Kidney epithelial cell (primary cell): Measurements from ENCODE around the gene PORCN. TPM values are rescaled to one million over a fixed set of nuclear protein-coding genes. Genes with fewer than 3 reads are reported as not detected.

Experiments
- DNase-seq: peaks from one replicate; pipeline ENCODE4 v3.0.0-alpha.2; 2010; ENCODE audit warnings: low read depth
- H3K27me3 ChIP-seq: 2 replicates; pipeline ENCODE4 v1.6.0; 2011; ENCODE audit warnings: low read length; ENCODE audit not compliant: control insufficient read depth, insufficient read depth
- H3K36me3 ChIP-seq: 2 replicates; pipeline ENCODE4 v1.5.1; 2011; ENCODE audit warnings: low read length; ENCODE audit not compliant: control insufficient read depth, insufficient read depth
- H3K4me3 ChIP-seq: 2 replicates; pipeline ENCODE4 v1.5.1; 2011; ENCODE audit warnings: low read depth, mild to moderate bottlenecking, control low read depth, low read length
- CTCF ChIP-seq: IDR thresholded peaks from 2 replicates; pipeline ENCODE4 v1.5.1; 2011; ENCODE audit warnings: mild to moderate bottlenecking, moderate library complexity, low read length, control low read depth, inconsistent platforms; ENCODE audit not compliant: insufficient read depth, poor library complexity, severe bottlenecking
- total RNA-seq: library from RNA; depleted of rRNA; stranded (reverse); fragments of >200 nt; gene quantifications from 2 replicates; pipeline ENCODE4 v1.2.3, GENCODE V29; 2015

PORCN gene
- total RNA-seq, 1 donor from 2014 or later = 12.7 TPM

GRCh38 chrX:48478806-48479205 is 30.0 kb upstream of the PORCN start:
- Histone ChIP-seq H3K4me3 (no peak overlapping the region), H3K36me3 (no peaks in the 10 kb centered on the region), H3K27me3 (no peaks in the 10 kb centered on the region)
- TF ChIP-seq CTCF = no peak
- no peak for DNase-seq

- Histone ChIP-seq H3K36me3 (no peaks in the 10 kb centered on the region), H3K27me3 (no peaks in the 10 kb centered on the region), H3K4me3 (no peak overlapping the region)
- DNase-seq = no peak
- no peak for TF ChIP-seq CTCF
Measured at GRCh38 chrX:48480142-48480541, 28.6 kb upstream of the PORCN start.

- H3K27me3 ChIP-seq = no peaks in the 10 kb centered on the region
- no peak for TF ChIP-seq CTCF
- no peak for DNase-seq
- no peaks in the 10 kb centered on the region for H3K36me3 ChIP-seq
- no peak overlapping the region for H3K4me3 ChIP-seq
Measured at GRCh38 chrX:48480583-48480982, 28.2 kb upstream of the PORCN start.

DNA sequence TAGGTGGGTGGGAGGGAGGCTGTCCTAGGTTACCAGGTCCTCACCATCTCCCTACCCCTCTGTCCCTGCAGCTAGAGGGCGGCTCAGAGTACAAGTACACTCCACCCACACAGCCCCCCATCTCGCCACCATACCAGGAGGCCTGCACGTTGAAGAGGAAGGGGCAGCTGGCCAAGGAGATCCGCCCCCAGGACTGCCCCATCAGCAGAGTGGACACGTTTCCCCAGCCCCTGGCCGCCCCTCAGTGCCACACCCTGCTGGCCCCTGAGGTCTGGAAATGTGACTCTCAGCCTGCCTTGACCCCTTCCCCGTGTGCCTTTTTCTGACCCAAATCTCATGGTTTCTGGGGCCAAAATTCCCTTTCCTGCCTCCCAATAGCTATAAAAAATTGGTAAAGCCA is 26.3 kb upstream of the PORCN start:
- Histone ChIP-seq H3K27me3 (no peaks in the 10 kb centered on the region), H3K36me3 (no peaks in the 10 kb centered on the region), H3K4me3 (no peak overlapping the region)
- no peak for TF ChIP-seq CTCF
- no peak for DNase-seq

DNA sequence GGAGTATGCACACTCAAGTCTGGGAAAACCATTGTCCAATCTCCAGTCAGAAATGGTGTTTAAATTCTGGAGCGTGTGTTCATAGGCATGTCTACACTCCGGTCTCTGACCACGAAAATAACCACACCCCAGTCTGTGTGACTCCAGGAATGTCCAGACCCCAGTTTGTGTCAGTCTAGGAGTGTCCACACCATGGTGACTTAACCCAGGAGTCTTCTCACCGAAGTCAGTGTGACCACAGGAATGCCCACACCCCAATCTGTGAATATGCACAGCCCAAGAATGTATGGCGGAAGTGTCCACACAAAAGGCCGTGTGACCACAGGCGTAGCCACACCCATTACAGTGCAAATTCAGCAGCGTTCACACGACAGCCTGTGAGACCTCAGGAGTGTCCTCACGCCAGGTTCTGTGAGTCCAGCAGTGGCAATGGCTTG is 21.4 kb upstream of the PORCN start:
- Histone ChIP-seq H3K27me3 (no peaks in the 10 kb centered on the region), H3K4me3 (no peak overlapping the region), H3K36me3 (no peaks in the 10 kb centered on the region)
- TF ChIP-seq CTCF = no peak
- peak; percentile 95 for DNase-seq

GRCh38 chrX:48488034-48488433 is 20.8 kb upstream of the PORCN start:
- H3K27me3 ChIP-seq = no peaks in the 10 kb centered on the region
- no peak overlapping the region for H3K4me3 ChIP-seq
- no peaks in the 10 kb centered on the region for H3K36me3 ChIP-seq

More at GRCh38 chrX:48488034-48488433, 20.8 kb upstream of the PORCN start:
- DNase-seq = no peak
- TF ChIP-seq CTCF = no peak
